ENCODE data around the gene UBE3A.

DNA sequence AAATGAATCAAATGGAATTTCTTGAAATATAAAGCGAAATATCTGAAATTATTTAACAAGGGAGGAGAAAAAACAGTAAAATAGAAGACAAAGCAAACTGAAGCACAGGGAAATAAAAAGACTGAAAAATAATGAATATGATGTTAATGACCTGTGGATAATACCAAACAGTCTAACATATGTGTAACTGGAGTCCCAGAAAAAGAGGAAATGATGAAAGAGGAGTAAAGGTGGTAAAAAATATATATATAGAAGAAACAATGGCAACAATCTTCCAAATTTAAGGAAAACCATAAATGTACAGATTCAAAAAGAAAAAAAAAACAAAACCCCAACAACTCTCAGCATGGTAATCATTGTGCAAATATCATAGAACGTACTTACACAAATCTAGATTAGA is 21.2 kb downstream of the UBE3A start:
- TF ChIP-seq, protein P1, sequence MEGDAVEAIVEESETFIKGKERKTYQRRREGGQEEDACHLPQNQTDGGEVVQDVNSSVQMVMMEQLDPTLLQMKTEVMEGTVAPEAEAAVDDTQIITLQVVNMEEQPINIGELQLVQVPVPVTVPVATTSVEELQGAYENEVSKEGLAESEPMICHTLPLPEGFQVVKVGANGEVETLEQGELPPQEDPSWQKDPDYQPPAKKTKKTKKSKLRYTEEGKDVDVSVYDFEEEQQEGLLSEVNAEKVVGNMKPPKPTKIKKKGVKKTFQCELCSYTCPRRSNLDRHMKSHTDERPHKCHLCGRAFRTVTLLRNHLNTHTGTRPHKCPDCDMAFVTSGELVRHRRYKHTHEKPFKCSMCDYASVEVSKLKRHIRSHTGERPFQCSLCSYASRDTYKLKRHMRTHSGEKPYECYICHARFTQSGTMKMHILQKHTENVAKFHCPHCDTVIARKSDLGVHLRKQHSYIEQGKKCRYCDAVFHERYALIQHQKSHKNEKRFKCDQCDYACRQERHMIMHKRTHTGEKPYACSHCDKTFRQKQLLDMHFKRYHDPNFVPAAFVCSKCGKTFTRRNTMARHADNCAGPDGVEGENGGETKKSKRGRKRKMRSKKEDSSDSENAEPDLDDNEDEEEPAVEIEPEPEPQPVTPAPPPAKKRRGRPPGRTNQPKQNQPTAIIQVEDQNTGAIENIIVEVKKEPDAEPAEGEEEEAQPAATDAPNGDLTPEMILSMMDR (IDR thresholded peaks at IDR 0.05; ENCODE audit: poor library complexity): no peak
- TF ChIP-seq EZH2 (IDR thresholded peaks at IDR 0.05; ENCODE audit: borderline replicate concordance): no peak
- no peak for TF ChIP-seq EZH2phosphoT487 (IDR thresholded peaks at IDR 0.05; ENCODE audit: low read depth, severe bottlenecking, unreplicated experiment)
